Stimulated activated CD4-positive, alpha-beta T cell treated with anti-CD3 and anti-CD28 coated beads, Interleukin-15, amount 100 ng/mL, for 48 hours (primary cell): ENCODE measurements around the gene RAB8A.
A peak's percentile ranks its signal among the peaks of the same experiment; 100 is the strongest.

Experiments used
- DNase-seq, 2 donors: peaks; one replicate each; pipeline ENCODE4 v3.0.0-alpha.2; 2020; ENCODE audit warnings: low read depth in 2 of 2

Gene RAB8A

DNA sequence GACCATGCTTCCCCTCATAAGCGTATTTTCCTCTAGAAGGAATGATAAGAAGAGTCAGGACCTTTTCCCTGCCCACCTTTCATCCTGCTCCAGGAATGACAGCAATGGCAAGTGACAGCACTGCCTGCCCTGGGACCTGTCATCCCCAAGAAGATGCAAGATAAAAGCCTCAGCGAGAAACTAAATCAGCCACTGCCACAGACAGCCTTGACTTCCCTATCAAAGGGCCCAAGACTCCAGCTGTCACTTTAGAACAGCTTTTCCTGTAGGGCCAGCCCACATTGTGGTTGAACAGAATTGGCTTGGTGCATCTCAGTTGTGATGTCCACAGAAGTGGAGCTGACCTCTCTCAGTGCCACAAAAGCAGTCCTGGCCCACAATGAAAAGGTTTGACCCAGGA, 1.1 kb downstream of the RAB8A start:
- DNase-seq, result no peak

DNA sequence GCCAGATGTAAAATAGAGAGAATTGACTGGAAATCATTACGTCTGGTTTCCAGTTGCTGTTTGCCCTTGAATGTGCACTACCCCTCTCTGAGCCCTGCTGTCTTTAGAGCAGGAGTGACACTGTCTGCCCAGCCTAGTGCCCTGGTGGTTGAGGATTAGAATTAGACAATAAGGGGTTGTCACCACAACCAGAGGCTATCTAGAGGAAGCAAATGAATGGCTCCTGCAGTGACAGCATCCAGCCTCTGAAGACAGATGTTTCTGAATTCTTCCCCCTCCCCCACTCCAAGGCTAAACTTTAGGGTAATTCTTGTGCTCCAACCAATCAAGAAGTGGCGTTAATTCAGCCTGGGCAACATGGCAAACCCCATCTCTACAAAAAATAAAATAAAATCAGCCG, 2.0 kb downstream of the RAB8A start:
- DNase-seq, result no peak

DNA sequence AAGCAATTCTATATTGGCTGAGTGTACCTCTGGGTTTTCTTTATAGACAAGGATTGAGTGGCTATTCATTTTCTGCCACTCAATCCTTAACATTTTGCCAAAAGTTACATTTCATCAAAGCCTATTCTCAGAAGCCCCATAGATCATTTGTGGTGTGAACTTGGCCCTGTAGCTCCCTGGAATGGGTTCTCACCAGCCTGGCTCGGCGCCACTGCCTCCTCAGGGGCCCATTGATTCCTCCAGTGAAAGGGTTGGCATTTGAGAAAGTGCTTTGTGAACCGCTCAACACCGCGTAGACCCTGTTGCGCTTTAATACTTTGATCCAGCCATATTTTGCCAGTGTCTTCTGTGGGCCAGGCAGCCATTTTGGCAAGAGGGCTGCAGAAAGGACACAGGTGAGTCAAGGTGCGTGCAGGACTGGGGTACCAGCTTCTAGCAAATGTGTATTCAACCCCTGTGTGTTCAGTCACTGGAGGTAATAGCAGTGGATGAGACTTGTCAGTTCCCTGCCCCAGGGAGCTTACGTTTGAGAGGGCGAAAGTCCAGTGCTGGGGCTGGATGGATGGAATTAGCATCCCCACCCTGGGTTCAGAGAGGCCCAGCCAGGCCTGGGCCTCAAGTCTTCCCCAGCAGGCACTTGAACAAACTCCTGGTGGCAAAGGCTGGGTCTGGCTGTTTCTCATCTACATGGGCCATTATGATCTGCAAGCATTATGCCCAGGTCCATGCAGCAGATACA, 3.8 kb downstream of the RAB8A start:
- DNase-seq, result no peak

DNA sequence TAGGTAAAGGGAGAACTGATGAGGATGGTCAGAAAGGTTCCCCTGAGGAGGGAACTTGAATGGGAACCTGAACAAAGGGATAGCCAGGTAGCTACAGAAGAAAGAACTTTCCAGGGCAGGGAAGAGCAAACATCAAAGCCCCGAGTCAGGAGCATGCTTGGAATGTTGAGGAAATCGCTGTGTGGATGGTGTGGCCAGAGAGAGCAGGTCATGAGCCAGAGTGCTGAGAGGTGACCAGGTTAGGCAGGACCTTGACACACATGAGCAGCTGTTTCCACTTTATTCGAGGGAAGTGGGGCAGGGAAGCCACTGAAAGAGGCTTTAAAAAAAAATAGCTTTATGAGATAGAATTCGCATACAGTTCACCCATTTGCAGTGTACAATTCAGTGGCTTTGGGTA, 4.4 kb downstream of the RAB8A start:
- no peak for DNase-seq

DNA sequence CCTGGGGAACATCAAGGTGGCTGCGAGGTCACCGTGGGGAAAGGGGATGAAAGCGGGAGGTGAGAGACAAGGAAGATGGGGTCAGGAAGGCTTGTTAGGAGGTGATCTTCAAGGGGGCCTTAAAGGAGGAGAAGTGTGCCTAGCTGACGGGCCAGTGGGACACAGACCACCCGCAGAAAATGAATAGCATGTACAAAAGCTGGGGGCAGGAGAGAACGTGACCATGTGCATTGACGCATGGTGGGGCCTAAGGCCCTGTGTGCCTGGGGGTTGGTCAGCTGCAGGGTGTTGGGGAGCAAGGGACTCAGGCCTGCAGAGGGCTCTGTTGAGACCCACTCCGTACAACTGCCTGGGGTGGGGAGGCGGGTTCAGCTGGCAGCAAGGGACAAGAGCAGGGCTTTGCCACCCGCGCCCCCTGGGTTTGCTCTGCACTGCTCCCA, 5.9 kb downstream of the RAB8A start:
- DNase-seq, result no peak

DNA sequence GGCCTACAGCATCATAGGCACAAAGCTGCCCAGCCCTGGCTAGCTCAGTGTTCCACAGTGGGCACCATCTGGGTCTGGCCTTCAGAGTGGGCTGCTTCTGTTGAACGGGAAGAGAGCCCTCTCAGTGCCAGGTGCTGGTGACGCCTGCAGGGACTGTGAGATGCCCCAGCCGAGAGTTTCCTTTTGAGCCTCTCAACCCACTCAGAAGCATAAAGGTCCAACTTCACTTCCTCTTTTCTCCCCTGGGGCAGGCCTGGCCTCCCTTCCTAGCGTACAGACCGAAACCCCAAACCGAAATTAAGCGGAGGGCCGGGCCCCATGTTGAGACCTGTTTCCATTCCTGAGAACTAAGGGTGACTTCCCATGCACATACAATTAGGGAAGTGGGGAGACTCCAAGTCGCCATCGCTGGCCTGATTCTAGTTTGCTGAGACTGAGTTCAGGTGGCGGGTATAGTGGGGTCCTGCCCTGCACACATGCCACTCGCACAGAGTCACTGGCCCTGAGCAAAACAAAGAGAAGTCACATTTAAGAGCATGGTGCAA, 6.9 kb downstream of the RAB8A start:
- peak; percentile 38 to 56 for DNase-seq

DNA sequence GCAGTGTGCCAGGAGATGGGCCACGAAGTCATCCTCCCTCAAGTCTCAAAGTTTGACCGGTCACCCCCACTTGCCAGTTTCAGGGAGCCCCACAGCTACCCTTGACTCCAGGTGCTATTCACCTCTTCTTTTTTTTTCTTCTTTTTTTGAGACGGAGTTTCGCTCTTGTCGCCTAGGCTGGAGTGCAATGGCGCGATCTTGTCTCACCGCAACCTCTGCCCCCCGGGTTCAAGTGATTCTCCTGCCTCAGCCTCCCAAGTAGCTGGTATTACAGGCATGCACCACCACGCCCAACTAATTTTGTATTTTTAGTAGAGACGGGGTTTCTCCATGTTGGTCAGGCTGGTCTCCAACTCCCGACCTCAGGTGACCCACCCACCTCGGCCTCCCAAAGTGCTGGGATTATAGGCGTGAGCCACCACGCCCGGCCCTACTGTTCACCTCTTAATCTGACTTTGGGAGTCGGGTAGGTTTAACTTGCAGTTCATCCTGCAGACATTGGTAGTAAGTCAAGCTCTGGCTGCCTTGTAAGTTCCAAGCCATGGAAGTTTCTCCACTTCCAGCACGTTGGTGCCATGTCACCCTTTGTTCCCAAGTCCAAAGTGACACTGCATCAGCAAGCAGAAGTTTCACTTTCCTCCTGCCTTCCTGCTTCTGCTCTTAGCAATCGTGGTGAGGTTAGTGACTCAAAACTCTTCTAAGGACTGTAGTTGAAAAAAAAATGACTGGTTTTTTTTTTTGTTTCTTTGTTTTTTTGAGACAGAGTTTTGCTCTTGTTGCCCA, 7.6 kb downstream of the RAB8A start:
- peak in 1 of 2 donors; percentile 30 for DNase-seq

DNA sequence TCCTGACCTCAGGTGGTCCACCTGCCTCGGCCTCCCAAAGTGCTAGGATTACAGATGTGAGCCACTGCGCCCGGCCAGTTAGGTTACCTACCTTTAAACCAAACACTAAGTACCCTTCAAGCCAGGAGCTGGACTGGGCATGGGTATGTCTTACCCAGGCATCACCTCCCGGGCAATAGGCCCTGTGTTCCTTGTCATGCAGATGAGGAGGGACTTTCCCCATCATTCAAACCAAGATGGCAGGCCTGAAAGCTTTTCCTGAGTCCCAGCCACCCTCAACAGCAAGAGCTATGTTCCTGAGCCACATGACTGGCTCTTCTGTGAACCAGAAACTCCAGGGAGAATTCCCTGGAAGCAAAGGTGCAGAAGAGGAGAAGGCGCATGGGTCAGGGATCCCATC, 9.5 kb downstream of the RAB8A start:
- DNase-seq, result no peak

DNA sequence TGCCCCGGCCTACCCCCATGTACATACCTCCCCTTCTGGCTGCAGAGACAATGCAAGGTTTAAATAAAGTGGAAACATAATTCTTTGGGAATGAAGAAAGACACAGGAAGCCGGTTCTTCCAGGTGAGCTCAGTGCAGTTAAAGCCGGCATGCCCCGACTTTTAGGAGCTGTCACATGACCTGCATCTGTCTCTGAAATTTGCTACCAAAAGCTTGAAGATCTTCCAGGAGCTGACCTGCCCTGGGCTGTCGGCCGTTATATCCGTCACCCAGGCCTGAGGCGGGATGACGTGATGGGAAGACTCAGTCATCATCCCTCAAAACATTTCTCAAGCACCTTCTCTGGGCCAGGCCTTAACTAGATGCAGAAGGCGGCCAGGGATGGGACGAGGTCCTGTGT, 10.3 kb downstream of the RAB8A start:
- no peak for DNase-seq

DNA sequence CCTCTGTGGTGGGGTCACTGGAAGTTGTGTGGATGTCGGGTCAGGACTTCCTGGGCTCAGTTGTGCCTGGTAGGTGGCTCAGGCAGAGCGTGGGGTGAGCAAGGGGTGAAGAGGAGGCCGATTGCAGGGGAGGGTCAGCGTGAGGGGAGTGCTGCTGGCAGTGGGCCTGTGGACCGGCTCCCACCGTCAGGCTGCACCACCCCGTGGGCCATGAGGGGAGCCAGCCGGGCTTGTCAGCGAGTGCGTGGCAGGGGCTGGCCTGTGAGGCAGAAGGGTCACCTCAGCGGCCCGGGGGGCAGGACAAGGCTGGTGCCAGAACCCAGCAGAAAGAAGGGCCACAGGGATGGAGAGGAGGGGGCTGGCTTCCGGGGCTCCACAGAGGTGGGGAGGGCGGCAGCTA, 13.3 kb downstream of the RAB8A start:
- no peak for DNase-seq

DNA sequence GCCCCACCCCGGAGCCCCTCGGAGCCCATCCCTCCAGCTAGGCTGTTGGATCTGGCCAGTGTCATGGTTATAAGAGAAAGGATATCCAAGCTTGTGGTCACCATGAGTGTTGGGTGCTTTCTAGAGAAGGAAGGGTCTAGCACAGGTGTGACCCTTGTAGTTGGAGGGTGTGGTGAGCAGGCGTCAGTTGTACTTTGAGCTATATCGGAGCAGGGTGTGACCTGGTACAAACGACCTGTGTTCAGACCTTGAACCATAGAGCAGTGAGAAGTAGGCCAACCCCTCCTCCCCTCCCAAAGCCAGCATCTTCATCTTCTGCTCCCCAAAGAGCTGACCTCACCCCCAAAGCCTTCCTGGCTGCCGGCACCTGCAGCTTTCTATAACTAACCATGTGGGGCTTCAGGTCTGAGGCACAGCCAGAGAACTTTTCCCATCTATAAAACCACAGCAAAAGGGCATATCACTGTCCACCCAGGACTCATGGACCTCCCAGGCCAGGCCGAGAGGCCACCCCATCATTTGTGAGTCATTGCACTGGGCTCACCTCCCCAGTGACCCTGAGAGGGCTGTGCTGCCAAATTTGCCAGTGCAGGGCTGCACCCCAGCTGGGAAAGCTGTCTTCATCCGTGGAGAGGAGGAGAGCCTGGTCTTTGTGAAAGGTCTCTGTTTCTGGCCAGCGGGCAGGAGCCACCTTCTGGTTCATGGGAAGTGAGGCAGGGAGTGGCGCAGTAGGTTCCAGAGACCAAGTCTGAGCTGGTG, 14.2 kb downstream of the RAB8A start:
- DNase-seq, result no peak

DNA sequence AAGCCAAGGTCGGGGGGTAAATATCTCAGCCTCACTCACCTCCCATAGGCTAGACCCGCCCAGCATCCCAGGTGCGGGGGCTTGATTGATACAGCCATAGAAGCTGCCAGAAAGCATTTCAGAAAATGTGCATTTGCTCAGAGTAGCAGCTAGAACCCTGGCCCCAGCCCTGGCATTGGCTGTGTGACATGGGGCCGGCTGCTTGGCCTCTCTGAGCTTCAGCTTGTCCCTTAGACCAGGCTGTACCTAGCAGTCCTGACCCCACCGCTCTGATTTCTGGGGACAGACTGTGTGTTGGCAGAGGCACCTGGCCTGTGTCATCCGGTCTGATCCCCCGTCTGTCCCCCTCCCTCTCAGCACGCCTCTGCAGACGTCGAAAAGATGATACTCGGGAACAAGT, 15.4 kb downstream of the RAB8A start:
- no peak for DNase-seq

DNA sequence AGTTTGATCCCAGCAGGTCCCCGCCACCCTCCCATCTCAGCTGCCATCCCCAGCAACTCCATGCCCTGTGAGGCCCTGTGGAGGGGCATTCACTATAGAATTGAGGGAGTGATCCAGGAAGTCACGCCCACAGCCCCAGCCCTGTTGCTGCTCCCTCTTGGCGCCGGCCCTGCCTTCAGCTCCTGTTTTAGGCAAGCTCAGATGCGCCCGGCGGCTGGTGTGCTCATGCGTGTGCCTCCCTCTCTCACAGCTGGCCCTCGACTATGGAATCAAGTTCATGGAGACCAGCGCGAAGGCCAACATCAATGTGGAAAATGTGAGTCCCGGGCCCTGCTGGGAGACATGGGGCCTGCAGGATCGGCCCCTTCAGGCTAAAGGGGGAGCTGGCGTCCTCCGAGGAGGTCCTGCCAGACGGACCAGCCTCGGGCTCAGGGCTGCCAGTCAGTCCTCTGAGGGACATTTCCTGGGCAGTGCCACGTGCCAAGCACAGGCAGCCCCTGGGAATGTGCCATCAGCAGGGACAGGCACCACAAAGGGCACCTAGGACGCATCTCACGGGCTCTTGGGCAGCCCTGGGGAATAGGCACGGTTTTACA, 16.2 kb downstream of the RAB8A start:
- DNase-seq, result no peak

DNA sequence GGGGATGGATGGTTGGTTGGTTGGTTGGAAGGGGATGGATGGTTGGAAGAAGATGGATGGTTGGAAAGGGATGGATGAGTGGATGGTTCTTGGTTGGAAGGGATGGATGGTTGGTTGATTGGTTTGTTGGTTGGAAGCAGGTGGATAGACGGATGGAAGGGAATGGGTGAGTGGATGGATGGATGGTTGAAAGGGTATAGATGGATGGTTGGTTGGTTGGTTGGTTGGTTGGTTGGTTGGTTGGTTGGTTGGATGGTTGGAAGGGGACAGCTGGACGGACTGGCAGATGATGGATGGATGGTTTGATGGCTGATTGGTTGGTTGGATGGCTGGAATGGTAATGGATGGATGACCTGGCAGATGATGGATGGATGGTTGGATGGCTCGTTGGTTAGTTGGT, 20.0 kb downstream of the RAB8A start:
- no peak for DNase-seq

DNA sequence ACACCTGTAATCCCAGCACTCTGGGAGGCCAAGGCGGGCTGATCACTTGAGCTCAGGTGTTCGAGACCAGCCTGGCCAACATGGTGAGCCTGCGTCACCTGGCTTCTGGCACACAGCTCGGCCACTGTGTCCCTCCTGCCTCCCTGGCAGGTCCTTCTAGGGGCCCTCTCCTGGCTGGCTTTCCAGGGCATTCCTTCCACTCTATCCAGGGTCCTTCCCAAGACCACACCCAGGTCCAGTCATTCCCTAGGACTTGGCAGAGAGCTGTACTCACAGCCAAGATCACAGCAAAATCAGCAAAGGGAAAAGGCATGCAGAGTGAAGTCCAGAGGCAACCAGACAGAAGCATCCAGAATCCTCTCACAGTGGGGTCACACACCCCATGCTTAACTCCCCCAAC, 22.1 kb downstream of the RAB8A start:
- no peak for DNase-seq

DNA sequence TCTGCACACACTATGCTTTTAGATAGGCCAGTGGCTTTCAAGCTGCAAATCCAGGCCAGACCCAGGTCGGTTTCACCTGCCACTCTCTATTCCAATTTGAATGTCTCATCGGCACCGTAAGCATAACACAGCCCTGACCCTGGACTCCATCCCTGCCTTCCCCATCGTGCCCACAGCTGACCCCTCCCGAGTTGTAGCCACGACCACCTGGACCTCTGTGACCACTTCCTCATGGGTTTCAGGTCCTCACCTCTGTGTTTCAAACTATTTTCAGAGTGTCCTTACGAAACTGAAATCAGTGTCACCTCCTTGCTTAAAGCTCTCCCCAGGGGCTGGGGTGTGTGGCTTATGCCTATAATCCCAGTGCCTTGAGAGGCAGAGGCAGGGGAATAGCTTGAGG, 22.8 kb downstream of the RAB8A start:
- no peak for DNase-seq

DNA sequence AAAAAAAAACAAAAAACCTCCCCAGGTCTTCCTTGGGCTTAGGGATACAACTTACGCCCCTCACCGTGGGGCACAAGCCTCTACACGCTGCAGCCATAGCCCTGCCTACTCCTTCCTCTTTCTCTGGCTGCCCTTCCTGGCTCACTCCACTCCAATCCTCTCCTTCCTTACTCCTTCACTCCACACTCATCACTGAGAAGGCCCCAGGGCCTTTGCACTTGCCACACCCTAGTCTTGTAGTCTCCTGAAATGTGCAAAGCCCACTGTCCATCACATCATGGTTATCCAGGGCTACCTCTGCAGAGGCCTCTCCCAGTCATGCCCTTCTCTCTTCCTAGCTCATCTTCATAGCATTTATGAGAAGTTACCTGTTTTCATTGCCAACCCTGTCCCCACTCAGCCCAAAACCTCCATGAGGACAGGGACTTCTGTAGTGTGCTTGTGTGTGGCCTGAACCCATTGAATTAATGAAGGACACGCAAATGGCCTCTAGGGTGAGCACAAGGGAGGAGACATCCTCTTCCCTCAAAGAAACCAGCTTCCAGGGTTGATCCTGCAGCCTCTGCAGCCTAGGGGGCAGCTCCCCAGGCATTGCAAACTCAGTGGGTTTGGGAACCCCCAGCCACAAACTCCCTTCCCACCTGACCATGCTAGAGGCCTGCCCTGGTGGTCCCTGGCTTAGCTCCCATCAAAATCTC, 23.9 kb downstream of the RAB8A start:
- DNase-seq, result no peak

DNA sequence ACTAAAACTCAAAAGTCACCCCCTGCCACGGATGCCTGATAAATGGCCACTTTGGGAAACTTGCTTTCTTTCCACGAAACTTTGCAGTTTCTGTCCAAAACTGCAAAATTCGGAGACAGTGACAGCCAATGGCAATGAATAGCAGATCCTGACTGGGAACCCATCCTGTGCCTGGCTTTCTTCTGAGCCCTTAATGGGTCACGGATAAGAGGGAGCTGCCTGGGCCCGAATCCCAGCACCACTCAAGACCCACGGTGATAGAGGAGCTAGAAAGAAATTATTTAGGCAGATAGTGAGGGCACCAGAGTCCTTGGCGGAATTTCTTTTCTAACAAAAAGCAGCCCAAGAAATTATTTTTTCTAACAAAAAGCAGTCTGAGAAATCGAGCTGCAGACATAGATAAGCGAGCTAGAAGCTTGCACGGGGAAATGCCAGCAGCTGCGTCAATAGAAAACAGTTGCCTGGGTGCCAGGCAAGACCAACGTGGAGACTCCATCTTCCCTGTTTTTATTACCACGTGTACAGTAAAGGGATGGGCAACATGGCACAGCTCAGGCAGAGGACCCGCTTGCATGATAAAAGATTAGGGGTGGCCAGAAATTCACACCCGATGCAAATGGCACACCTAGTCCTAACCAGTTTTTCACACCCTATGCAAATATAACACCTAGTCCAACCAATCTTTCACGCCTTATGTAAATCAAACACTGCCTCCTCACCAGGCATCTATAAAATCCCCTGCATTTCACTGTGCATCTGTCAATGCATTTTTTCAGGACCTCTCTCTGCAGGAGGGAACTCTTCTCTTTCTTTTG, 24.7 kb downstream of the RAB8A start:
- no peak for DNase-seq

DNA sequence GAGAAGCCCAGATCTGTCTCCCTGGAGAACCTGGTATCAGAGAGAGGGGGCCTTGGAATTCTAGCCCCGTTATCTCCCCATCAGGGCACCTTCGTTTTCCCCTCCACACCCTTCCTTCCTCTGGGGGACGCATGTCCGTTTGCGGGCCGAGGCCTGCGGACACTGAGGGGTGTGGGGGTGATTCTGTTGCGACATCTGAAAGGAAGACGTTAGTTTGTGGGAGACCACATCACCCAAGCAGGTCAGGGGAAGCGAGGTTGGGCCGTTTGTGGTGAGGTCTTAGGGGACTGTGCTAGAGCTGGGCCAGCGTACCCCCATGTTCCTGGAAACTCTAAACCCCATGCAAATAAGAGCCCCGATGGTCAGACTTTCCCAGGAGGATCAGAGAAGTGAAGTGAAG, 28.1 kb downstream of the RAB8A start:
- no peak for DNase-seq

DNA sequence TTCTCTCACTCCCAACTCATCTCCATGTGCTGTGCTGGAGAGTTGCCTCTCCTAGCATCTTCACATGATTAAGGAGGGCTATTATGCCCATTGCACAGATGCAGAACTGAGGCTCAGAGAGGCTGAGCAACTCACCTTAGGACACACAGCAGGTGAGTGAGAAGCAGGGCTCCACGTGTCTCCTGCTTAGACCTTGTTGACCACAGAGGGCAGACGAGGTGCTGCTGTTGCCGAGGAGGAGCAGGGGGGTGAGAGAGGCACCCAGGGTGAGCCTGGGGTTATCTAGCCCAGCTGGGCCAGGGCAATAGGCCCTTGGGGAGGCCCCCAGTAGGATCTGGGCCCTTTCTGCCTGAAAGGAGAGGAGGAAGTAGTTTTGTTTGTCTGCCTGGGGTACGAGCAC, 29.4 kb downstream of the RAB8A start:
- DNase-seq, result no peak
